Trophoblast cell (in vitro differentiated cells and primary cell): ENCODE measurements around the gene TSPAN1.
A peak's percentile ranks its signal among the peaks of the same experiment; 100 is the strongest.

Experiments
- DNase-seq, 2 donors: peaks; one replicate each; pipeline ENCODE4 v3.0.0-alpha.2; 2016
- H2AFZ ChIP-seq: 2 replicates; pipeline ENCODE4 v1.6.1; 2013; ENCODE audit warnings: low read length, moderate library complexity, mild to moderate bottlenecking; ENCODE audit not compliant: insufficient read depth, poor library complexity
- H2AK5ac ChIP-seq: 2 replicates; pipeline ENCODE4 v1.6.1; 2013; ENCODE audit warnings: mild to moderate bottlenecking, low read length
- H2BK120ac ChIP-seq: 2 replicates; pipeline ENCODE4 v1.6.1; 2013; ENCODE audit warnings: low read length, mild to moderate bottlenecking, moderate library complexity; ENCODE audit not compliant: insufficient read depth, poor library complexity
- H2BK12ac ChIP-seq: 2 replicates; pipeline ENCODE4 v1.6.1; 2013; ENCODE audit warnings: mild to moderate bottlenecking, low read length, moderate library complexity
- H2BK5ac ChIP-seq: 2 replicates; pipeline ENCODE4 v1.6.1; 2013; ENCODE audit warnings: low read length, low read depth, moderate library complexity, mild to moderate bottlenecking; ENCODE audit not compliant: poor library complexity
- H3K14ac ChIP-seq: 2 replicates; pipeline ENCODE4 v1.6.1; 2013; ENCODE audit warnings: mild to moderate bottlenecking, low read length
- H3K18ac ChIP-seq: 2 replicates; pipeline ENCODE4 v1.6.1; 2013; ENCODE audit warnings: mild to moderate bottlenecking, low read length
- H3K23ac ChIP-seq: 2 replicates; pipeline ENCODE4 v1.6.1; 2013; ENCODE audit warnings: low read length
- H3K27ac ChIP-seq: 2 replicates; pipeline ENCODE4 v1.5.1; 2013; ENCODE audit warnings: low read depth, mild to moderate bottlenecking, inconsistent platforms, low read length, moderate library complexity
- H3K27me3 ChIP-seq: 2 replicates; pipeline ENCODE4 v1.6.1; 2013; ENCODE audit warnings: inconsistent platforms, mild to moderate bottlenecking, low read length, moderate library complexity; ENCODE audit not compliant: insufficient read depth
- H3K36me3 ChIP-seq, 2 experiments: 1 replicate in 1 of 2; 2 replicates in 1 of 2; pipeline ENCODE4 v1.6.1; 2013; ENCODE audit warnings: low read length in 2 of 2, mild to moderate bottlenecking in 2 of 2, moderate library complexity in 1 of 2; ENCODE audit not compliant: insufficient read depth in 2 of 2, control insufficient read depth in 1 of 2
- H3K4ac ChIP-seq: 2 replicates; pipeline ENCODE4 v1.6.1; 2013; ENCODE audit warnings: low read depth, mild to moderate bottlenecking, low read length, moderate library complexity
- H3K4me1 ChIP-seq, 2 experiments: 1 replicate in 1 of 2; 2 replicates in 1 of 2; pipeline ENCODE4 v1.6.1; 2013; ENCODE audit warnings: low read length in 2 of 2, mild to moderate bottlenecking in 2 of 2, moderate library complexity in 1 of 2; ENCODE audit not compliant: insufficient read depth in 2 of 2, control insufficient read depth in 1 of 2
- H3K4me2 ChIP-seq: 2 replicates; pipeline ENCODE4 v1.6.1; 2013; ENCODE audit warnings: inconsistent platforms, mild to moderate bottlenecking, low read length, moderate library complexity
- H3K4me3 ChIP-seq: 2 replicates; pipeline ENCODE4 v1.5.1; 2013; ENCODE audit warnings: mild to moderate bottlenecking, low read depth, low read length, inconsistent platforms
- H3K79me1 ChIP-seq: one replicate; pipeline ENCODE4 v1.6.1; 2013; ENCODE audit warnings: low read length
- H3K79me2 ChIP-seq: 2 replicates; pipeline ENCODE4 v1.6.1; 2013; ENCODE audit warnings: low read length, mild to moderate bottlenecking; ENCODE audit not compliant: control insufficient read depth, insufficient read depth, poor library complexity
- H3K9ac ChIP-seq: 2 replicates; pipeline ENCODE4 v1.6.1; 2013; ENCODE audit warnings: mild to moderate bottlenecking, low read length
- H3K9me3 ChIP-seq: 2 replicates; pipeline ENCODE4 v1.6.1; 2013; ENCODE audit warnings: low read depth, mild to moderate bottlenecking, control low read depth, inconsistent platforms, low read length; ENCODE audit not compliant: insufficient read depth
- H4K12ac ChIP-seq: 2 replicates; pipeline ENCODE4 v1.6.1; 2013; ENCODE audit warnings: low read depth, mild to moderate bottlenecking, low read length, moderate library complexity
- H4K8ac ChIP-seq: 2 replicates; pipeline ENCODE4 v1.6.1; 2013; ENCODE audit warnings: low read depth, mild to moderate bottlenecking, low read length, moderate library complexity
- H4K91ac ChIP-seq: one replicate; pipeline ENCODE4 v1.6.1; 2013; ENCODE audit warnings: low read depth, mild to moderate bottlenecking, low read length, moderate library complexity
- WGBS: extraction: QIAGEN DNeasy Blood & Tissue Kit; methylation state at CpG from one replicate; pipeline ENCODE4 v1.1.7; 2013; ENCODE audit warnings: missing lambda C conversion rate; ENCODE audit not compliant: insufficient read length, insufficient coverage; ENCODE audit errors: extremely low coverage; 5-methylcytosine and 5-hydroxymethylcytosine counted together

TSPAN1 gene

GRCh38 chr1:46191033-46191701 lies 16.3 kb downstream of the TSPAN1 start:
- no peak overlapping the region for H3K14ac ChIP-seq

GRCh38 chr1:46192171-46192570 lies 17.3 kb downstream of the TSPAN1 start:
- H3K79me2 ChIP-seq: no peaks in the 10 kb centered on the region
- no peak overlapping the region for H4K91ac ChIP-seq
- no peak overlapping the region for H3K14ac ChIP-seq
- no peak overlapping the region for H3K18ac ChIP-seq
- H2AFZ ChIP-seq: no peak overlapping the region
- H3K4me3 ChIP-seq: no peak overlapping the region
- no peak overlapping the region for H3K4me2 ChIP-seq
- WGBS: no CpG with 5 or more reads among the region's 10 CpGs
- peaks cover 5% of the 10 kb centered on the region for H3K9me3 ChIP-seq
- H3K4me1 ChIP-seq: peaks cover 14 to 15% of the 10 kb centered on the region in 2 experiments
- H3K27me3 ChIP-seq: no peaks in the 10 kb centered on the region
- no peak overlapping the region for H2BK12ac ChIP-seq
- H3K9ac ChIP-seq: no peak overlapping the region
- no peak overlapping the region for H4K8ac ChIP-seq
- no peak for DNase-seq
- peaks cover 2% of the 10 kb centered on the region for H3K79me1 ChIP-seq
- H3K27ac ChIP-seq: no peak overlapping the region
- H3K23ac ChIP-seq: no peak overlapping the region
- peaks cover 57 to 66% of the 10 kb centered on the region in 2 experiments for H3K36me3 ChIP-seq
- H2BK5ac ChIP-seq: no peak overlapping the region
- no peak overlapping the region for H2AK5ac ChIP-seq
- no peak overlapping the region for H2BK120ac ChIP-seq
- no peak overlapping the region for H3K4ac ChIP-seq
- no peak overlapping the region for H4K12ac ChIP-seq

More at GRCh38 chr1:46191033-46191701, 16.3 kb downstream of the TSPAN1 start:
- no peak overlapping the region for H2AFZ ChIP-seq
- H2AK5ac ChIP-seq: no peak overlapping the region
- H3K9ac ChIP-seq: no peak overlapping the region
- H3K23ac ChIP-seq: no peak overlapping the region
- no peaks in the 10 kb centered on the region for H3K27me3 ChIP-seq
- H2BK5ac ChIP-seq: no peak overlapping the region
- H3K4me3 ChIP-seq: no peak overlapping the region
- no peak overlapping the region for H4K8ac ChIP-seq
- H2BK12ac ChIP-seq: no peak overlapping the region
- no peak overlapping the region for H3K18ac ChIP-seq
- no peak overlapping the region for H3K4ac ChIP-seq
- no peak overlapping the region for H3K4me2 ChIP-seq
- H3K9me3 ChIP-seq: peaks cover 5% of the 10 kb centered on the region
- peaks cover 14 to 15% of the 10 kb centered on the region in 2 experiments for H3K4me1 ChIP-seq
- no peak for DNase-seq
- H3K79me1 ChIP-seq: peaks cover 2% of the 10 kb centered on the region
- H4K12ac ChIP-seq: no peak overlapping the region
- peaks cover 52 to 62% of the 10 kb centered on the region in 2 experiments for H3K36me3 ChIP-seq
- no peak overlapping the region for H2BK120ac ChIP-seq
- no peak overlapping the region for H3K27ac ChIP-seq
- no peaks in the 10 kb centered on the region for H3K79me2 ChIP-seq
- WGBS: no CpG with 5 or more reads among the region's 9 CpGs
- H4K91ac ChIP-seq: no peak overlapping the region

- Histone ChIP-seq H3K4me2 (no peak overlapping the region), H3K4me1 (peaks cover 16 to 20% of the 10 kb centered on the region in 2 experiments), H2BK5ac (no peak overlapping the region), H3K9ac (no peak overlapping the region), H2BK120ac (no peak overlapping the region), H3K4me3 (peak overlapping the region; percentile 7), H3K4ac (no peak overlapping the region), H3K27me3 (no peaks in the 10 kb centered on the region), H3K36me3 (peaks cover 48 to 58% of the 10 kb centered on the region in 2 experiments), H3K18ac (no peak overlapping the region), H4K8ac (no peak overlapping the region), H2BK12ac (no peak overlapping the region), H2AK5ac (no peak overlapping the region), H4K91ac (no peak overlapping the region), H3K79me1 (peaks cover 8% of the 10 kb centered on the region), H3K23ac (no peak overlapping the region), H3K27ac (no peak overlapping the region), H3K79me2 (peaks cover 6% of the 10 kb centered on the region), H4K12ac (no peak overlapping the region), H2AFZ (no peak overlapping the region), H3K9me3 (peaks cover 5% of the 10 kb centered on the region), H3K14ac (no peak overlapping the region)
- DNase-seq: no peak
- WGBS: no CpG with 5 or more reads among the region's 7 CpGs
Observed at GRCh38 chr1:46193285-46193684, 18.4 kb downstream of the TSPAN1 start.

- no peak overlapping the region for H3K4ac ChIP-seq
Observed at GRCh38 chr1:46193984-46194570, 19.2 kb downstream of the TSPAN1 start.

More at GRCh38 chr1:46193984-46194570, 19.2 kb downstream of the TSPAN1 start:
- H3K27ac ChIP-seq: no peak overlapping the region
- H4K8ac ChIP-seq: no peak overlapping the region
- no peak overlapping the region for H2BK5ac ChIP-seq
- no peak overlapping the region for H2BK12ac ChIP-seq
- no peaks in the 10 kb centered on the region for H3K27me3 ChIP-seq
- H3K36me3 ChIP-seq: peaks cover 47 to 56% of the 10 kb centered on the region in 2 experiments
- H3K79me2 ChIP-seq: peaks cover 9% of the 10 kb centered on the region
- no peak overlapping the region for H3K23ac ChIP-seq
- peaks cover 5% of the 10 kb centered on the region for H3K9me3 ChIP-seq
- no CpG with 5 or more reads among the region's 9 CpGs for WGBS
- H3K4me3 ChIP-seq: no peak overlapping the region
- peaks cover 10% of the 10 kb centered on the region for H3K79me1 ChIP-seq
- H3K14ac ChIP-seq: no peak overlapping the region
- H4K91ac ChIP-seq: no peak overlapping the region
- H3K4me2 ChIP-seq: no peak overlapping the region
- no peak overlapping the region for H3K18ac ChIP-seq
- no peak overlapping the region for H4K12ac ChIP-seq
- H2AK5ac ChIP-seq: no peak overlapping the region
- H2BK120ac ChIP-seq: no peak overlapping the region
- H3K9ac ChIP-seq: no peak overlapping the region
- peaks cover 9 to 13% of the 10 kb centered on the region in 2 experiments for H3K4me1 ChIP-seq
- DNase-seq: no peak
- H2AFZ ChIP-seq: no peak overlapping the region
